ENCODE data around the gene CD14. TPM values are rescaled to one million over a fixed set of nuclear protein-coding genes. Genes with fewer than 3 reads are reported as not detected.
A peak's percentile ranks its signal among the peaks of the same experiment; 100 is the strongest.
"Not testable (repeated sequence)": the region's sequence is repeated elsewhere in the genome, so short reads cannot be mapped to it uniquely, and the experiment has no call there.

Gene CD14
- total RNA-seq, 2 experiments from 2014 or later: 0.76 to 1.0 TPM

DNA sequence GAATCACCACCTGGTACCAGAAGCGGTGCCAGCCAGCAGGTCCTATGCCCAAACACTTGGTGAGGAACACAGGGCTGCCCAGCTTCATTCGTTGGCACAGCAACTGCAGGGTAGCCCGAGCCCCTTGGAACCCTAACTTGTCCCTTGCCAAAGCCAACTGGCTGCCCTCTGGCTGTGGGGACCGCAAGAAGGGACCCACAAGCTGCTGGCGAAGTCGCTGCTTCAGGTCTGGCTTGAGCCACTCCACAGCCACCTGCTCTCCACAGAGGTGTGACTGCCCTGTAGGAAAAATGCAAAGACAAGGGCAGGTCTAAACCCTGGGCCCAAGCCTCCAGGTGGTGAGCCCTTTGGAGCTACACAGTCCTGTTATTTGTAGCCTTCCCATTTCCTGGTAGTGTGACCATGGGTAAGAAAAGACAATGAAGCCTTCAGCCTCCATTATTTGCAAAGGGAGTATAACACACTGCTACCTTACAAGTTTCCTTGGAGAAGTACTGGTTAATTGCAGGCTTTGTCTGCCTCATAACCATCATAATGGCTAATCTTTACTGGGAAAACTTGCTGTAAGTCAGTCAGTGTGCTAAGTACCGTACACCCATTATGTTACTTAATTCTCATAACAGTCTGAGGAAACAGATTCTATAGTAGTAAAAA lies 38.6 kb upstream of the CD14 start:
- H3K4me2 ChIP-seq (ENCODE audit: low read length): no peak overlapping the region
- peaks cover 7% of the 10 kb centered on the region; the same call in 1 of the 2 replicates for H3K79me2 ChIP-seq (ENCODE audit: insufficient read depth, low read depth, low read length)
- ChIA-PET CTCF (ENCODE audit: unreplicated experiment) (no interaction called here), POLR2A (no interaction called here)
- intact Hi-C loops (cut with micrococcal nuclease; ENCODE audit: unreplicated experiment): no loop called here
- DNase-seq (ENCODE audit: low spot score): no peak
- H3K36me3 ChIP-seq (ENCODE audit: insufficient read depth, low read length): peaks cover 97% of the 10 kb centered on the region
- no peak for TF ChIP-seq EZH2phosphoT487 (IDR thresholded peaks at IDR 0.05; ENCODE audit: borderline replicate concordance, low read depth, low read length)
- no peaks in the 10 kb centered on the region for H3K9me2 ChIP-seq (ENCODE audit: insufficient read depth, low read length)
- no peaks in the 10 kb centered on the region for H4K20me1 ChIP-seq (ENCODE audit: insufficient read depth, low read length)
- H2AFZ ChIP-seq (ENCODE audit: low read length): no peak overlapping the region
- no peak overlapping the region for H3K4me3 ChIP-seq (ENCODE audit: low read depth, low read length, poor library complexity, severe bottlenecking)
- no peaks in the 10 kb centered on the region for H3K9me3 ChIP-seq (ENCODE audit: low read length)
- BruUV-seq (replicated peaks): no TSS peak
- peaks cover under 1% of the 10 kb centered on the region for H3K4me1 ChIP-seq (ENCODE audit: insufficient read depth, low read length, poor library complexity, severe bottlenecking)
- no peak overlapping the region for H3K27ac ChIP-seq (ENCODE audit: low read depth, low read length, poor library complexity, severe bottlenecking)

DNA sequence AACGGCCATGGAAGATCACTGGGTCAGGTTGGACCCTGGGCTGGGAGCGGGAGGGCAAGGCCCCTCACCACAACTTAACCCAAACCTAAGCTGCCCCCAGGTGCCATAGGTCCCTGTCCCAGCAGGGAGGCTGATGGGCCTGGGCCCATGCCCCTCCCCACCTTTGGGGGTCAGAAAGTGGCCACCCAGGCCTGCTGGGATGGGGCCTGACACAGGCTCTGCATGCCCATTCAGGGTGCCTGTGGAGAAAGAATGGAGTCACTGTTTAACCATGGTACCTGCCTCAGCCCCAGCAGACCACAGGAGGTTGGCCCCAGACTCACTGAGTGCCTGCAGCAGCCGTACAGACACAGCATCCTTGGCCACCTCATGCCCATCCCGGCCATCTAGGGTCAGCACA lies 38.1 kb upstream of the CD14 start:
- H3K4me3 ChIP-seq (ENCODE audit: low read depth, low read length, poor library complexity, severe bottlenecking); POLR2A ChIA-PET: not testable (repeated sequence)
- H3K36me3 ChIP-seq (ENCODE audit: insufficient read depth, low read length): peaks cover 97% of the 10 kb centered on the region

DNA sequence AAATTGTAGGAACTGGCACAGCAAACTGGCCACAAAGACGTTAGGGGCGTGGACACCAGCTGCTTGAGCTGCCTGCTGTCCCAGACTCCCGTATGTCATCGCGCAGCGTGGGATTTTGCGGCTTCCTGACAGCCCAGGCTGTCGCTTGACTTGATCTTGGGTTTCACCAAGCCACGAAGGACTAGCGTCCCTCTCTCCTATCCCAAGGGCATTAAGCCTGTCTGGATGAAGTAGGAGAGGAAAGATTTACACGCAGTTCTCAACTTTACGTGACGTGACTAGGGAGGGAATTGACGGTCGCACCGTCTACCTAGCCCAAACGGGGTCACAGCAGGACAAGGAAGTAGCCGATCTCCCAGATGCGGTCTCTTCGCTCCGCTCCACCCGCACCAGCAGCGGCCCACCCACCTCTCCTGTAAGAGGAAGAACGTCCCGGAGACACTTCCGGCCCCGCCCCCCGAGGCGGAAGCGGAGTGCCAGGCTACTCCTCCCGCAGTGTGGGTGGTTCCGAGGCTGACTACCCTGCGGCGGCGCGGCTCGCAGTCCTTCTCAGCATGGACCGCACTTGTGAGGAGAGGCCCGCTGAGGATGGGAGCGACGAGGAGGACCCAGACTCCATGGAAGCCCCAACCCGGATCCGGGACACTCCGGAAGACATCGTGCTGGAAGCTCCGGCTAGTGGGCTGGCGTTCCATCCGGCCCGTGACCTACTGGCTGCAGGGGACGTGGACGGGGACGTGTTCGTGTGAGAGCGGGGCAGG lies 31.6 kb upstream of the CD14 start, which contains the start of gene WDR55:
WDR55 (plus strand) TSS at position 546 of the 761 bp plus-strand sequence; CDS start at position 555, 9 bp downstream.
- Histone ChIP-seq H3K27ac (ENCODE audit: low read depth, low read length, poor library complexity, severe bottlenecking) (peak within 1 kb of the TSS; percentile 39), H3K9me3 (ENCODE audit: low read length) (no peaks in the 10 kb centered on the region), H3K36me3 (ENCODE audit: insufficient read depth, low read length) (peaks cover 78% of the 10 kb centered on the region), H3K79me2 (ENCODE audit: insufficient read depth, low read depth, low read length) (peaks cover 25% of the 10 kb centered on the region), H3K4me3 (ENCODE audit: low read depth, low read length, poor library complexity, severe bottlenecking) (peak within 1 kb of the TSS; percentile 95), H3K4me2 (ENCODE audit: low read length) (peak within 1 kb of the TSS; percentile 88), H3K4me1 (ENCODE audit: insufficient read depth, low read length, poor library complexity, severe bottlenecking) (peaks cover 17% of the 10 kb centered on the region), H2AFZ (ENCODE audit: low read length) (peak within 1 kb of the TSS; percentile 98), H3K9me2 (ENCODE audit: insufficient read depth, low read length) (no peaks in the 10 kb centered on the region), H4K20me1 (ENCODE audit: insufficient read depth, low read length) (no peaks in the 10 kb centered on the region)
- DNase-seq (ENCODE audit: low spot score): peak; percentile 90
- intact Hi-C loops (cut with micrococcal nuclease; ENCODE audit: unreplicated experiment): loop anchor here (1.0 kb wide), 1 partner anchor 27 kb away; the partner anchor contains the start of genes HARS1 and HARS2
- ChIA-PET POLR2A (interaction anchor here (1.4 kb wide), 1 partner anchor 18 kb away, joined by 3 read pairs; no protein-coding TSS in a partner anchor), CTCF (ENCODE audit: unreplicated experiment) (no interaction called here)
- no peak for TF ChIP-seq EZH2phosphoT487 (IDR thresholded peaks at IDR 0.05; ENCODE audit: borderline replicate concordance, low read depth, low read length)
- TF ChIP-seq, protein P1, sequence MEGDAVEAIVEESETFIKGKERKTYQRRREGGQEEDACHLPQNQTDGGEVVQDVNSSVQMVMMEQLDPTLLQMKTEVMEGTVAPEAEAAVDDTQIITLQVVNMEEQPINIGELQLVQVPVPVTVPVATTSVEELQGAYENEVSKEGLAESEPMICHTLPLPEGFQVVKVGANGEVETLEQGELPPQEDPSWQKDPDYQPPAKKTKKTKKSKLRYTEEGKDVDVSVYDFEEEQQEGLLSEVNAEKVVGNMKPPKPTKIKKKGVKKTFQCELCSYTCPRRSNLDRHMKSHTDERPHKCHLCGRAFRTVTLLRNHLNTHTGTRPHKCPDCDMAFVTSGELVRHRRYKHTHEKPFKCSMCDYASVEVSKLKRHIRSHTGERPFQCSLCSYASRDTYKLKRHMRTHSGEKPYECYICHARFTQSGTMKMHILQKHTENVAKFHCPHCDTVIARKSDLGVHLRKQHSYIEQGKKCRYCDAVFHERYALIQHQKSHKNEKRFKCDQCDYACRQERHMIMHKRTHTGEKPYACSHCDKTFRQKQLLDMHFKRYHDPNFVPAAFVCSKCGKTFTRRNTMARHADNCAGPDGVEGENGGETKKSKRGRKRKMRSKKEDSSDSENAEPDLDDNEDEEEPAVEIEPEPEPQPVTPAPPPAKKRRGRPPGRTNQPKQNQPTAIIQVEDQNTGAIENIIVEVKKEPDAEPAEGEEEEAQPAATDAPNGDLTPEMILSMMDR (conservative IDR thresholded peaks at IDR 0.05; ENCODE audit: low read length): no peak
- TSS peak; percentile 90 for BruUV-seq (replicated peaks)

More for the DNA sequence above, 38.1 kb upstream of the CD14 start:
- CTCF ChIA-PET (ENCODE audit: unreplicated experiment); H2AFZ ChIP-seq (ENCODE audit: low read length); intact Hi-C loops (cut with micrococcal nuclease; ENCODE audit: unreplicated experiment); H4K20me1 ChIP-seq (ENCODE audit: insufficient read depth, low read length); DNase-seq (ENCODE audit: low spot score); H3K27ac ChIP-seq (ENCODE audit: low read depth, low read length, poor library complexity, severe bottlenecking); H3K9me2 ChIP-seq (ENCODE audit: insufficient read depth, low read length); H3K4me1 ChIP-seq (ENCODE audit: insufficient read depth, low read length, poor library complexity, severe bottlenecking); H3K4me2 ChIP-seq (ENCODE audit: low read length); BruUV-seq (replicated peaks); H3K9me3 ChIP-seq (ENCODE audit: low read length): not testable (repeated sequence)
- peaks cover 13% of the 10 kb centered on the region; the same call in 1 of the 2 replicates for H3K79me2 ChIP-seq (ENCODE audit: insufficient read depth, low read depth, low read length)
